ENCODE results near the gene STX5. TPM values are rescaled to one million over a fixed set of nuclear protein-coding genes. Genes with fewer than 3 reads are reported as not detected.
"Not testable (repeated sequence)": the region's sequence is repeated elsewhere in the genome, so short reads cannot be mapped to it uniquely, and the experiment has no call there.

The STX5 gene
- total RNA-seq, 1 donor from 2014 or later = 41.9 TPM

GRCh38 chr11:62786318-62787004 is 45.4 kb downstream of the STX5 start:
- intact Hi-C loops (cut with micrococcal nuclease) = loop anchor here (1.0 to 2.0 kb wide), 8 partner anchors 15 to 94 kb away; partner anchors contain the start of genes HNRNPUL2, NXF1, SLC3A2 and STX5
- peaks cover 36% of the 10 kb centered on the region for H3K4me1 Mint-ChIP-seq (ENCODE audit: low read depth)
- peaks cover 46% of the 10 kb centered on the region for H3K36me3 Mint-ChIP-seq (ENCODE audit: low read depth)
- DNase-seq (ENCODE audit: low spot score) = peak; percentile 81
- no peaks in the 10 kb centered on the region for H3K9me3 Mint-ChIP-seq
- H3K27me3 Mint-ChIP-seq (ENCODE audit: low read depth) = no peaks in the 10 kb centered on the region
- peak overlapping the region; percentile 69 for H3K27ac Mint-ChIP-seq
- H3K4me3 Mint-ChIP-seq (ENCODE audit: low read depth) = peak overlapping the region; percentile 79

GRCh38 chr11:62782753-62783152 is 49.1 kb downstream of the STX5 start:
- peaks cover 13% of the 10 kb centered on the region for H3K4me1 Mint-ChIP-seq (ENCODE audit: low read depth)
- H3K9me3 Mint-ChIP-seq = no peaks in the 10 kb centered on the region
- intact Hi-C loops (cut with micrococcal nuclease) = no loop called here
- no peak for DNase-seq (ENCODE audit: low spot score)
- no peak overlapping the region for H3K4me3 Mint-ChIP-seq (ENCODE audit: low read depth)
- peaks cover 20% of the 10 kb centered on the region for H3K36me3 Mint-ChIP-seq (ENCODE audit: low read depth)
- H3K27ac Mint-ChIP-seq = no peak overlapping the region
- no peaks in the 10 kb centered on the region for H3K27me3 Mint-ChIP-seq (ENCODE audit: low read depth)

GRCh38 chr11:62778441-62778840 is 53.4 kb downstream of the STX5 start:
- no peak overlapping the region for H3K4me3 Mint-ChIP-seq (ENCODE audit: low read depth)

GRCh38 chr11:62777389-62777788 is 54.5 kb downstream of the STX5 start:
- Mint-ChIP-seq H3K9me3 (no peaks in the 10 kb centered on the region), H3K27ac (peak overlapping the region; percentile 81), H3K27me3 (ENCODE audit: low read depth) (no peaks in the 10 kb centered on the region), H3K36me3 (ENCODE audit: low read depth) (peaks cover 23% of the 10 kb centered on the region), H3K4me1 (ENCODE audit: low read depth) (peaks cover 7% of the 10 kb centered on the region), H3K4me3 (ENCODE audit: low read depth) (peak overlapping the region; percentile 10)
- intact Hi-C loops (cut with micrococcal nuclease) = no loop called here
- no peak for DNase-seq (ENCODE audit: low spot score)

More at GRCh38 chr11:62778441-62778840, 53.4 kb downstream of the STX5 start:
- Mint-ChIP-seq H3K9me3 (no peaks in the 10 kb centered on the region), H3K36me3 (ENCODE audit: low read depth) (peaks cover 29% of the 10 kb centered on the region), H3K4me1 (ENCODE audit: low read depth) (peaks cover 7% of the 10 kb centered on the region), H3K27ac (peak overlapping the region; percentile 34), H3K27me3 (ENCODE audit: low read depth) (no peaks in the 10 kb centered on the region)
- no peak for DNase-seq (ENCODE audit: low spot score)
- intact Hi-C loops (cut with micrococcal nuclease) = no loop called here

GRCh38 chr11:62775646-62776045 is 56.2 kb downstream of the STX5 start:
- H3K27ac Mint-ChIP-seq = no peak overlapping the region
- H3K36me3 Mint-ChIP-seq (ENCODE audit: low read depth) = peaks cover 23% of the 10 kb centered on the region
- no peaks in the 10 kb centered on the region for H3K9me3 Mint-ChIP-seq
- peaks cover 12% of the 10 kb centered on the region for H3K4me1 Mint-ChIP-seq (ENCODE audit: low read depth)
- H3K4me3 Mint-ChIP-seq (ENCODE audit: low read depth) = no peak overlapping the region
- no peaks in the 10 kb centered on the region for H3K27me3 Mint-ChIP-seq (ENCODE audit: low read depth)
- no peak for DNase-seq (ENCODE audit: low spot score)
- intact Hi-C loops (cut with micrococcal nuclease) = no loop called here

GRCh38 chr11:62774407-62774806 is 57.4 kb downstream of the STX5 start:
- H3K4me1 Mint-ChIP-seq (ENCODE audit: low read depth) = peaks cover 20% of the 10 kb centered on the region
- H3K9me3 Mint-ChIP-seq = no peaks in the 10 kb centered on the region
- no peak overlapping the region for H3K4me3 Mint-ChIP-seq (ENCODE audit: low read depth)
- no peak for DNase-seq (ENCODE audit: low spot score)
- H3K27ac Mint-ChIP-seq = no peak overlapping the region
- peaks cover 27% of the 10 kb centered on the region for H3K36me3 Mint-ChIP-seq (ENCODE audit: low read depth)
- intact Hi-C loops (cut with micrococcal nuclease) = loop anchor here (5.0 kb wide), 1 partner anchor 182 kb away; the partner anchor contains the start of gene TUT1
- H3K27me3 Mint-ChIP-seq (ENCODE audit: low read depth) = no peaks in the 10 kb centered on the region

GRCh38 chr11:62771144-62772021 is 60.5 kb downstream of the STX5 start, which contains the start of gene TAF6L:
Gene TAF6L (plus strand): TSS chr11:62771396. CDS start chr11:62775784, 4,388 bp downstream.
- intact Hi-C loops (cut with micrococcal nuclease) = loop anchor here (1.0 to 5.0 kb wide), 7 partner anchors 10 to 179 kb away; partner anchors contain the start of genes HNRNPUL2, POLR2G, TMEM179B and TUT1
- Mint-ChIP-seq H3K27ac (peak within 1 kb of the TSS; percentile 92), H3K4me1 (ENCODE audit: low read depth) (peaks cover 13% of the 10 kb centered on the region), H3K4me3 (ENCODE audit: low read depth) (peak within 1 kb of the TSS; percentile 88), H3K27me3 (ENCODE audit: low read depth) (no peaks in the 10 kb centered on the region), H3K9me3 (no peaks in the 10 kb centered on the region), H3K36me3 (ENCODE audit: low read depth) (peaks cover 30% of the 10 kb centered on the region)
- DNase-seq (ENCODE audit: low spot score) = peak; percentile 92

- Mint-ChIP-seq H3K4me1 (ENCODE audit: low read depth) (peaks cover 13% of the 10 kb centered on the region), H3K4me3 (ENCODE audit: low read depth) (peak overlapping the region; percentile 88), H3K27ac (peak overlapping the region; percentile 92), H3K9me3 (no peaks in the 10 kb centered on the region), H3K27me3 (ENCODE audit: low read depth) (no peaks in the 10 kb centered on the region), H3K36me3 (ENCODE audit: low read depth) (peaks cover 29% of the 10 kb centered on the region)
- intact Hi-C loops (cut with micrococcal nuclease) = loop anchor here (1.0 to 5.0 kb wide), 7 partner anchors 9 to 178 kb away; partner anchors contain the start of genes HNRNPUL2, POLR2G, TMEM179B and TUT1
- peak; percentile 33 for DNase-seq (ENCODE audit: low spot score)
Observed at GRCh38 chr11:62770778-62771143, 61.1 kb downstream of the STX5 start.

- intact Hi-C loops (cut with micrococcal nuclease) = loop anchor here (1.0 kb wide), 2 partner anchors 8 to 10 kb away; partner anchors contain the start of gene TAF6L
- H3K9me3 Mint-ChIP-seq; DNase-seq (ENCODE audit: low spot score); H3K27me3 Mint-ChIP-seq (ENCODE audit: low read depth): not testable (repeated sequence)
- H3K4me1 Mint-ChIP-seq (ENCODE audit: low read depth) = peaks cover 11% of the 10 kb centered on the region
- peak overlapping the region; percentile 60 for H3K27ac Mint-ChIP-seq
- H3K4me3 Mint-ChIP-seq (ENCODE audit: low read depth) = peak overlapping the region; percentile 91
- H3K36me3 Mint-ChIP-seq (ENCODE audit: low read depth) = peaks cover 17% of the 10 kb centered on the region
Observed at GRCh38 chr11:62760867-62761227, 71.0 kb downstream of the STX5 start.

- H3K27me3 Mint-ChIP-seq (ENCODE audit: low read depth) = no peaks in the 10 kb centered on the region
- peaks cover 6% of the 10 kb centered on the region for H3K36me3 Mint-ChIP-seq (ENCODE audit: low read depth)
- no peak for DNase-seq (ENCODE audit: low spot score)
- intact Hi-C loops (cut with micrococcal nuclease) = no loop called here
- peaks cover 11% of the 10 kb centered on the region for H3K4me1 Mint-ChIP-seq (ENCODE audit: low read depth)
- H3K27ac Mint-ChIP-seq = no peak overlapping the region
- no peak overlapping the region for H3K4me3 Mint-ChIP-seq (ENCODE audit: low read depth)
- no peaks in the 10 kb centered on the region for H3K9me3 Mint-ChIP-seq
Observed at GRCh38 chr11:62757846-62758788, 73.7 kb downstream of the STX5 start.

All from activated T-helper 2 cell treated with anti-CD3 and anti-CD28 coated beads, Interferon-gamma antibody, Interleukin-2, Interleukin-4, amounts not matched to agents 10 μg/mL and 5 μg/mL and 100 μg/mL, durations not matched to agents 14 hours and 24 hours and 36 hours (primary cell).